GM12864 (cell line): Measurements from ENCODE around the gene ABCA1.

Experiments used
- DNase-seq: peaks from one replicate; pipeline ENCODE4 v3.0.0-alpha.2; 2011; ENCODE audit warnings: low read depth
- H3K4me3 ChIP-seq: 2 replicates; pipeline ENCODE4 v1.5.1; 2011; ENCODE audit warnings: mild to moderate bottlenecking, low read depth, low read length, control low read depth
- CTCF ChIP-seq: IDR thresholded peaks from 2 replicates; pipeline ENCODE4 v1.5.1; 2011; ENCODE audit warnings: low read depth, mild to moderate bottlenecking, moderate library complexity, low read length, control low read depth, inconsistent platforms; ENCODE audit errors: missing control alignments

ABCA1 gene

DNA sequence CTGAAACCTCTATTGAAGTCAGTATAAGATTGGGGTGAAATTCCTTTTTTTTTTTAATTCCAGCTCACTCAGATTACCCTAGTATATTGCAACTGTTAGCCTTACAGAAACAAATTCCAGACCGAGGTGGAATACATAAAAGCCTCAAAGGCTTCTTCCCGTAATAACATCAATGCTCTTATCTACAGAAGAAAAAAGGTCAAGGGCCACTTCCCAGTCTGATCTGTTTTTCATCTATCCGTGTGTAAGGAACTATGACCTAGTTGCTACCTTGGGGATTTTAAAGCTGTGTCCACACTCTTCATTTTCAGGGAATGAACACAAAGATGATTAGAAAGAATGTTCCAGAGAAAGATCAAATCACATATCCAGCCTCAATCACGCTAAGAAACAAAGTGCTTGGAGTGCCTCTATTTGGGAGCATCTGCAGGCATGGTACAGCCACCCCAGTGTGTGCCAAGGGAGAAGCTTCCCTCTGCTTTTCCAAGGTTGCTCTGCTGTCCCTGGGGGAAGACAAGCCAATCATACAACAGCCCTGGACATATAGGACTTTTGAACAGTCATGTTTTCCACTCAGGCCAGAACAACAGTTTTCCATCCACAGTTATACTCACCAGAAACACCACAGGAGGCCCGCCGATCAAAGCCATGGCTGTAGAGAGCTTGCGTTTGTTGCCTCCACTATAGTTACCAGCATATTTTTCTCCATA is 140.5 kb downstream of the ABCA1 start:
- no peak for TF ChIP-seq CTCF
- no peak for DNase-seq
- H3K4me3 ChIP-seq, result no peak overlapping the region

DNA sequence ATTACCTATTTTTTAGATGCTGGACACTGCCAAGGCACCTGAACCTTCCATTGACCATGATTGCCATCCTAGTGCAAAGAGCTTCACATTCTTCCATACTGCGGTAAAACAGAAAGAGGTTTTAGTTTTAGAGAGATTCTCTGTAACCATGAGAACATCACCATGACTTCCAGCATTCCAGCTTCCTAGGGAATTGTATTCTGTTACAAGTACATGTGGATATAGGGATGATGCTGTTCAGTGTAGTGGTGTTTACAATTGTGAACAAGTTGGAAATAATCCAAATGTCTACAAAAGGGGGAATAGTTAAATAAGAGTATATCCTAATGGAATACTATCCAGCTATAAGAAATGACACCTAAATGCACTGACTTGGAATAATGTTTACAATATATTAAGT is 141.7 kb downstream of the ABCA1 start:
- no peak for TF ChIP-seq CTCF
- no peak overlapping the region for H3K4me3 ChIP-seq
- no peak for DNase-seq

GRCh38 chr9:104784098-104784497 is 143.9 kb downstream of the ABCA1 start:
- no peak for DNase-seq
- H3K4me3 ChIP-seq, result no peak overlapping the region
- no peak for TF ChIP-seq CTCF

DNA sequence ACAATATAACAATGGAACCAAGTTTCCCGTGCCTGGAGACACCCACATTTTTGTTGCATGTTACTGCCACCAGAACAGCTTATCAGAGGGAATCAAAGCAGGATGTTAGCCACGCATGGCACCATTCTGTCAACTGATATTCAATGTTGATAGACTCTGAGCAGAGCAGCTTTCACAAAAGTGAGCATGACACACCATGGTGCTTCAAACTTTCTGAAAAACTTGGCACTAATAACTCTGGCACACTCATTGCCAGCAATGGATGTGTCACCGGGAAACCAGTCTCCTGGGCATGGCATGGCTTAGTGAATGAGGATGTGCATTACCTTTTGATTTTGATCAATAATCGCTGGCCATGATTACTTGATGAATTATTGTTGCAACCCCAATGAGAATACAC is 144.4 kb downstream of the ABCA1 start:
- TF ChIP-seq CTCF, result no peak
- no peak overlapping the region for H3K4me3 ChIP-seq
- no peak for DNase-seq

DNA sequence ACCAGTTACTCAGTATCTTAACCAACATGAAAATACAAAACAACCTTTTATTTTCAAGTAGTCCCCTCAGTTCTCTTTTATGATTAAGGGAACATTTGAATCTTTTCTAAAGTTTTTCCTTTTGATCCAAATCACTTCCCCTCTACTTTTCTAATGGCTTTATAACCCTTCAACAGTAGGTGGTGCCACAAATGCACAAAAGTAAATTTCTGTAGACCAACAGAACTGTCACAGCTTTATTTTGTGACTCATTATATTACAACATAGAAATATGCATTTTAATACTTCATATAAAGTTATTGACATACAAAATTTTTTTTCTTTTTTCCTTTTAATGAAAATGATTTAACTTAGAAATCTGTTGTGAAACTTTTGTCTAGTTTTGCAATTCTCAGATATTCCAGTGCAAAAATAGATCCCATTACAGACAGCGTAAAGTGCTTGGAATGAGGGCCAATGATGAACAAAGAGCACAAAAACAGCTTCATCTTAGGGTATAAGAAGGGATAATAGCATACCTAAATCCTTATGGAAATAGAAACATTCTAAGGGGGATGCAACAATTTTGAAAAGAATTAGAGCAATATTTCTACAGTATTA is 147.1 kb downstream of the ABCA1 start:
- DNase-seq, result no peak
- H3K4me3 ChIP-seq, result no peak overlapping the region
- TF ChIP-seq CTCF, result peak; percentile 19

- H3K4me3 ChIP-seq, result no peak overlapping the region
- TF ChIP-seq CTCF, result no peak
- no peak for DNase-seq
Measured at GRCh38 chr9:104779946-104780535, 147.9 kb downstream of the ABCA1 start.
